T47D (cell line): ENCODE data around the gene PER3.

ENCODE experiments used
- DNase-seq, 2 experiments: peaks; one replicate each; pipeline versions ENCODE4 v3.0.0 to v3.0.0-alpha.2; 2011 to 2012; ENCODE audit warnings: low read depth in 1 of 2, low spot score in 1 of 2
- JUND ChIP-seq: IDR thresholded peaks from 2 replicates; pipeline ENCODE4 v1.6.1; 2012; ENCODE audit warnings: low read depth
- in situ Hi-C: cut with HindIII; loops from 2 replicates; pipeline ENCODE4 v1.10.0; 2016; ENCODE audit warnings: low sequenced_read_pairs, low pct_unique_long_range_greater_than_20kb

The PER3 gene

GRCh38 chr1:7873801-7874795 is 90.0 kb downstream of the PER3 start:
- no peak for TF ChIP-seq JUND
- in situ Hi-C loops: no loop called here

DNA sequence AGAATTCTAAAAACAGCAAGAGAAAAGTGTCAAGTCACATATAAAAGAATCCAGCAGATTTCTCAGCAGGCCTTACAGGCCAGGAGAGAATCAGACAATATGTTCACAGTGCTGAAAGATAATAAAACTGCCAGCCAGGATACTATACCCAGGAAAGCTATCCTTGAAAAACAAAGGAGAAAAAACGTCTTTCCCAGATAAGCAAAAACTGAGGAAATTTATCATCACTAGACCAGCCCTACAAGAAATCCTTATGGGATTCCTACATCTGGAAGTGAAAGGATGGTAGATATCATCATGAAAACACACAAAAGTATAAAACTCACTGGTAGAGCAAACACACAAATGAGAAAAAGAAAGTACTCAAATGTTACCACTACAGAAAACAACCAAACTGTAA is 93.9 kb downstream of the PER3 start:
- no peak for DNase-seq
- TF ChIP-seq JUND: no peak
- in situ Hi-C loops: no loop called here

More at GRCh38 chr1:7873801-7874795, 90.0 kb downstream of the PER3 start:
- no peak for DNase-seq

GRCh38 chr1:7879228-7879627 is 95.1 kb downstream of the PER3 start:
- TF ChIP-seq JUND: no peak
- in situ Hi-C loops: no loop called here
- DNase-seq: no peak

- DNase-seq: no peak
- in situ Hi-C loops: no loop called here
- TF ChIP-seq JUND: no peak
These were observed 100.7 kb downstream of the PER3 start for GRCh38 chr1:7884757-7885156.

DNA sequence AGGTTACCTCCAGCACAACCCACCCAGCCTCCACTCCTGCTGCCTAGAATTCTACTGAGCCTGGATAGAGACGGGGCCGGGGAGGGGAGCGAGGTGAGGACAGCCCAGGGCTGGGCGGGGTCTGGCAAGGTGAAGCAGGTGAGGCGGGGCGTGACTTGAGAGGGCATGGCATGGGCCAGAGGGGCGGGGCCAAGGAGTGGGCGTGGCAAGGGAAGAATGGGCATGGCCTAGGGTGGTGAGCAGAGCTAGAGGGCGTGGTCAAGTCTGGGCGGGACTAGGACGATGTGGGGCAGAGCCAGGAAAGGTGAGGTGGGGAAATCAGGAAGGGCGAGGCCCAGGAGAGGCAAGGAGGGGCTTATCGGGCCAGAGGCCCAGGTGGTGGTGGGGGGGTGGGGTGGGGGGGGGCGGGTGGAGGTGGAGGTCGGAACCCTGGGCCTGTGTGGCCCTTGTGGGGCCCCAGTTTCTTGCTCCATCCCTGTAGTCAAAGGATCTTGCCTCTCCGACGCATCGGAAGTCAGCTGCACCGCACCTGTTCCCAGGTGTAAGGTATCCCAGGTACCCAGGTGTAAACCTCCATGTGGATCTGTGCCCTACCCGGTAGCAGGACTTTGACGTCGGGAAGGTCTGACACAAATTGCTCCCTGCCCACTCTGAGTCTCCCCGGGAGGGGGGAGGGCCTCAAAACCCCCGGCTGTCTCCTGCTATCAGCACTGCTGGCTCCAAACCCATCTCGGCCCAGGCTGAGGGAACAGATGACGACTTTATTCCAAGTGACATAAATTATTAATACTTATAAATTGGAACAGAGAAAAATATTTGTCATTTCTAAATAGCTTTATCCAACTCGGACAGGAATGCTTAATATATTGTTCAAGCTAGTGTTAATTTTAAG is 101.7 kb downstream of the PER3 start:
- DNase-seq: peak; percentile 80 to 96
- TF ChIP-seq JUND: no peak
- in situ Hi-C loops: no loop called here

DNA sequence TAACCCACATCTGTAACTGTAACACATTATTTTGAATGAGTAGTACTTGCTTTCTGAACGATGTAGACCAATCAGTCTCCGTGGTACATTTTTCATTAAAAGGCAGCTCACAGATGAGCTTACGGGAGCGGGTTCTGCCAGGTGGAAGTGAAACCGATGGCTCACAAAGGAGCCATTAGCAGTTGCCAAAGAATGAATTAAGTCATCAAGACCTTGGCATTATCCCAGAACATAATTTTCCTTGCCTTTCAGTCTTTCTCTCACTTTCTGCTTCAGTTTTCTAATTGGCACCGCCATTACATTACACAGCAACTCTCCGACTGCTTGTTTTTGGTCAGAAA is 102.3 kb downstream of the PER3 start:
- DNase-seq: no peak
- in situ Hi-C loops: no loop called here
- TF ChIP-seq JUND: no peak

DNA sequence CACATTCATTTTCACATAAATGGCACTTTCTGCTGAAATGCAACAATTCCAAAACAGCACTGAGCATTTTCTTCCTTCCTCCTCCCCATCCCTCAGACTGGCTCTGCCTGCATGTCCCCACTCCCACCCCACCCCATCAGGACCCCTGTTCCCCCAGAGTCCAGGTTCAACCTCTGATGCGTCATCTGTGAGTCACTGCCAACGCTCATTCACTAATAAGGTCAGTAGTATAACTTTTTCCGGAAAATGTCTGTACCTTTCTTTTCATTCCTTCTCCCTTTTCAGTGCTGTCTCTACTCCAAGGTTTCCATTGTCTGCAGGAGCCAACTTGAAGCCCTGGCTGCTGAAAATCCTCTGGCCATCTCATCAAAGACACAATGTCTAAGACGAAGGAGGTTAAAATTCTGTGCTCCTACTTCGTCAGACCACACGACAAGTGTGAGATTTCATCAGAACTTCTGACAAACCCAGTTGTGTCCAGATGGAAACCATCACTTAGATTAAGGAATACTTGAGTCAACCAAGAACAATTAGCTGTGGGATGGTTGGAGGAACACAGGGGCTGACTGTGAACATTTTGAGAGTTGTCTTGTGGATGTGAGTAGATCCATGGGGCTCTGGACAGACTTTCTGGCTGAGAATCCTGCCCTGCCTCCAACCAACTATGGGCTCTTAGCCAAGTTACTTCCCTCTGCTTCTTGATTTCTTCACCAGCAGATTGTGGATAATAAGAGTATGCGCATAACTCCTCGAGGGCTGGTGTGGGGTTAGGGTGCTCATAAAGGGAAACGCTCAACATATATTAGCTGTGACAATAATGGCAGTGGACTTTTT is 104.4 kb downstream of the PER3 start:
- in situ Hi-C loops: no loop called here
- TF ChIP-seq JUND: no peak
- DNase-seq: no peak

GRCh38 chr1:7890853-7891252 is 106.8 kb downstream of the PER3 start:
- in situ Hi-C loops: no loop called here
- no peak for DNase-seq
- no peak for TF ChIP-seq JUND

DNA sequence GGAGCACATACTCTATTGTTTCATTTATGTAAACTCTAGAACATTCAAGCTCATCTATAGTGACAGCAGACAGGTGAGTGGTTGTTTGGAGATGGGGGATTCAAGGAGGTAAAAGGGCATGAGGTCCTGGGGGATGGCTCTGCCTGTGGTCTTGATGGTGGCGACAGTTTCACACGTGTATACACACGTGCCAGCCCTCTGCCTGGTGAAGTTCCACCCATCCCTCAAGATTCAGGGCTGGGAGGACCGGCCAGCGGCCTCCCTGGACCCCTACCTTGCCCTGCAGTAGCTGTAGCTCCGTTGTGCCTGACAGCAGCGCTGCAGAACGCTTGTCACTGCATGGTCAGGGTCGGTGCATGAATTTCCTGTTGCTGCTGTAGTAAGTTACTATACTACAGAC is 107.7 kb downstream of the PER3 start:
- no peak for TF ChIP-seq JUND
- in situ Hi-C loops: no loop called here
- DNase-seq: no peak

DNA sequence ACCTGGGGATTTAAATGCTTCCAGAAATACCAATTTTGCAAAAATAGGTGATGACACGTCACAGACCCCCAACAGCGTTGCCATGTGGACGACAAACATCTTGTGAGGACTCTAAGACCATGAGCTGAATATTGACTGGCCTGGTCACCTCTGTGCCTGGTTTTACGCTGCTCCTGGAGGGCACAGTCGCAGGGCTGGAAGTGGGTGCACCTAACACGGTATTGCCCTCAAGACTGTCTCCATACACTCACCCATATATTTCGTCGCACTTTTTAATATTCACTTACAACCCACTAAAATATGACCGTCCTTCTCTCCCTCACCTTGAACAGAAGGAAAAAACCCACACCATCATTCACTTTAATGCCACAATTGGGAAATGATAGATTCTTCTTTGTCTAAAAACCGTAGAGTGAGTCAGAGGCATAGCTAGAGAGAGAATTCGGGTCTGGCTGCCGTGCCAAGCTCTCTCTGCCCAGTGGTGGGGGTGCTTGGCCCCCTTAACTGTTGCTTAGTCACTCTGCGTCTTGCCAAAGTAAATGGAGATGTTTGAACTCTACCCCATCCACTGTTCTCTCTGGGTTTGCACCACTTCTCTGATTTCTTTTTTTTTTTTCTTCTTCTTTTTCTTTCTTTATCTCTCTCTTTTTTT is 109.6 kb downstream of the PER3 start:
- no peak for DNase-seq
- no peak for TF ChIP-seq JUND
- in situ Hi-C loops: no loop called here
